Naive thymus-derived CD4-positive, alpha-beta T cell (primary cell): Measurements from ENCODE around the gene CYP4V2. TPM values are rescaled to one million over a fixed set of nuclear protein-coding genes. Genes with fewer than 3 reads are reported as not detected.

Experiments used
- ATAC-seq: fragments of 150-1000 bp; cut with Tn5 transposase; 2 replicates; pipeline ENCODE4 v1.10.0; 2021; ENCODE audit warnings: mild to moderate bottlenecking, moderate library complexity
- CTCF ChIA-PET: fragments of 350-600 bp; sonication (Branson Sonifier 250); formaldehyde crosslinking; loops from one replicate; lab custom pipeline; 2021; ENCODE audit warnings: antibody characterized with exemption; lab: Charles Lee
- POLR2A ChIA-PET: fragments of 350-600 bp; sonication (Branson Sonifier 250); formaldehyde crosslinking; loops from one replicate; lab custom pipeline; 2021; ENCODE audit warnings: antibody characterized with exemption, inconsistent platforms; lab: Charles Lee
- DNase-seq, 9 donors: peaks; one replicate each; pipeline versions ENCODE4 v3.0.0 to v3.0.0-alpha.2; 2020 to 2022; ENCODE audit warnings: mixed read lengths in 1 of 9
- H3K27ac ChIP-seq: one replicate; pipeline ENCODE4 v1.7.0; 2013; ENCODE audit warnings: mild to moderate bottlenecking, low read depth, low read length, moderate library complexity
- H3K27me3 ChIP-seq, 2 donors: one replicate each; pipeline ENCODE4 v1.7.0; 2013; ENCODE audit warnings: low read length in 2 of 2, mild to moderate bottlenecking in 2 of 2, moderate library complexity in 2 of 2; ENCODE audit not compliant: control insufficient read depth in 2 of 2, insufficient read depth in 2 of 2
- H3K36me3 ChIP-seq, 3 experiments: 1 replicate in 2 of 3; 2 replicates in 1 of 3; pipeline ENCODE4 v1.7.0; 2013; ENCODE audit warnings: low read length in 3 of 3, mild to moderate bottlenecking in 3 of 3, moderate library complexity in 1 of 3; ENCODE audit not compliant: insufficient read depth in 3 of 3, control insufficient read depth in 2 of 3
- H3K4me1 ChIP-seq, 2 donors: one replicate each; pipeline ENCODE4 v1.7.0; 2013; ENCODE audit warnings: low read length in 2 of 2, mild to moderate bottlenecking in 2 of 2, moderate library complexity in 1 of 2; ENCODE audit not compliant: control insufficient read depth in 2 of 2, insufficient read depth in 2 of 2
- H3K4me3 ChIP-seq: 2 replicates; pipeline ENCODE4 v1.7.0; 2013; ENCODE audit warnings: mild to moderate bottlenecking, low read length
- H3K9me3 ChIP-seq, 3 experiments: 1 replicate in 2 of 3; 2 replicates in 1 of 3; pipeline ENCODE4 v1.7.0; 2013; ENCODE audit warnings: low read length in 3 of 3; ENCODE audit not compliant: control insufficient read depth in 2 of 3
- H3K27ac Mint-ChIP-seq, 9 donors: one replicate each; pipeline ENCODE4 v1.8.0; 2020 to 2022; ENCODE audit warnings: mixed read lengths in 9 of 9, mild to moderate bottlenecking in 8 of 9, moderate library complexity in 5 of 9, inconsistent platforms in 2 of 9
- H3K27me3 Mint-ChIP-seq, 5 donors: one replicate each; pipeline ENCODE4 v1.8.0; 2021 to 2022; ENCODE audit warnings: mixed read lengths in 5 of 5, mild to moderate bottlenecking in 1 of 5
- H3K36me3 Mint-ChIP-seq, 5 donors: one replicate each; pipeline ENCODE4 v1.8.0; 2020 to 2022; ENCODE audit warnings: mixed read lengths in 5 of 5, mild to moderate bottlenecking in 3 of 5, inconsistent platforms in 1 of 5
- H3K4me1 Mint-ChIP-seq, 7 donors: one replicate each; pipeline ENCODE4 v1.8.0; 2020 to 2022; ENCODE audit warnings: mixed read lengths in 7 of 7, mild to moderate bottlenecking in 3 of 7, inconsistent platforms in 1 of 7
- H3K4me3 Mint-ChIP-seq, 10 donors: one replicate each; pipeline ENCODE4 v1.8.0; 2020 to 2022; ENCODE audit warnings: mild to moderate bottlenecking in 10 of 10, mixed read lengths in 10 of 10, moderate library complexity in 6 of 10, inconsistent platforms in 2 of 10
- H3K9me3 Mint-ChIP-seq, 11 donors: one replicate each; pipeline ENCODE4 v1.8.0; 2020 to 2022; ENCODE audit warnings: mixed read lengths in 11 of 11, mild to moderate bottlenecking in 4 of 11, inconsistent platforms in 1 of 11, moderate library complexity in 1 of 11
- intact Hi-C, 2 donors: fragments of 100-400 bp; cut with micrococcal nuclease; formaldehyde crosslinking; loops; one replicate each; pipeline ENCODE4 v1.15.1; 2023
- polyA plus RNA-seq, 2 donors: library from polyadenylated mRNA; unstranded; fragments of 300-500 nt; fragmentation: Illumina TruSeq; gene quantifications; one replicate each; pipeline ENCODE4 v1.2.3, GENCODE V29; 2021
- total RNA-seq, 6 experiments: library from RNA in 5 of 6; stranded (reverse) in 5 of 6; gene quantifications; 1 replicate in 5 of 6; 2 replicates in 1 of 6; pipeline ENCODE4 v1.2.3 and lab custom pipeline; 2021 to 2026

The CYP4V2 gene
- total and polyA plus RNA-seq, 7 experiments from 2014 or later, result 16.0 to 41.4 (median 26.0) TPM

DNA sequence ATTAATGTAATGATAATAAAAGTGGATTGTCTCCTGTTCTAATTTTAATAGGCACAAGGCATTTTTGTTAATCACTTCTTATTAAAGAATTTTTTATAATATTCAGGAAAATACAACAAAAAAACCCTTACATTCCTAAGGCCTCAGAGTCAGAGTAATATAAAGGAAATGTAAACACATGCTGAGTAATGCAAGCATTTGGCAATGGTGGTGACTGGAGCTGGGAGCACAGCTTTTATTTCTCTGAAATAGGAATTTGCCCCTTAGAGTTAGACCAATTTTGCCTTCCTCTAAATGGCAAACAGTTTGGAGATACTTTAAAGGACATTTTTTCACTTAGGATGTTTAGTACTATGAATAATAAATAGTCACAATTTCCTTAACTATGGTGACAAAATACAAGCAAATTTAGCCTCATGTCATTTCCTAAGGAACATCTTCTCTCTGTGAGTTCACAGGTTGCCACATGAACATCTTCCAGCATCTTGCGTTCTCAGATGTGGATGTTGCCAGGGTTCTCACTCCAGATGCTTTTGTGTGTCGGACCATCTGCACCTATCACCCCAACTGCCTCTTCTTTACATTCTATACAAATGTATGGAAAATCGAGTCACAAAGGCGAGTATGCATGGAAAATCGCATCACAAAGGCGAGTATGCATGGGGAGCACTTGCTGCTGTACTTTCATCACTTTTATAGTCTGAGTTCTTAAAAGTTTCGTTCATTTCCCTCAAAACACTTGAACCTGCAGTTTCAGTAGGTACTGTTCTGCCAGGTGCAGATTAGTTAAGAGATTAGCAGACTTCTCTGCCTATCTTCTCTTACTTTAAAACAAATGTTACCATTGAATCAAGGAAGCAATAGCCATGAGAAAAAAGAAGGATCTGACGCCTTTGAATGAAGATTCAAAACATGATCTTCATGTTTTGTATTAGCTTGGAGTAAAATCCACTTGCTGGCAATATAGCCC is 58.7 kb downstream of the CYP4V2 start:
- POLR2A ChIA-PET, result no interaction called here
- H3K27ac ChIP-seq, result no peak overlapping the region

GRCh38 chr4:186250760-186251159 is 59.4 kb downstream of the CYP4V2 start:
- no peaks in the 10 kb centered on the region for H3K27me3 Mint-ChIP-seq
- POLR2A ChIA-PET, result no interaction called here
- ATAC-seq, result no peak

More for the DNA sequence above, 58.7 kb downstream of the CYP4V2 start:
- ATAC-seq (no peak), DNase-seq (no peak)
- intact Hi-C loops, result no loop called here
- H3K4me3 Mint-ChIP-seq, result no peak overlapping the region
- Histone ChIP-seq H3K36me3 (peaks cover 0 to 8% (median 0%) of the 10 kb centered on the region in 3 experiments), H3K4me3 (no peak overlapping the region), H3K4me1 (no peaks in the 10 kb centered on the region), H3K27me3 (no peaks in the 10 kb centered on the region), H3K9me3 (no peaks in the 10 kb centered on the region)
- H3K36me3 Mint-ChIP-seq, result peaks cover 0 to 38% (median 26%) of the 10 kb centered on the region in 5 donors
- peaks cover 0 to 9% (median 5%) of the 10 kb centered on the region in 11 donors for H3K9me3 Mint-ChIP-seq
- H3K4me1 Mint-ChIP-seq, result no peaks in the 10 kb centered on the region
- CTCF ChIA-PET, result no interaction called here
- no peak overlapping the region for H3K27ac Mint-ChIP-seq
- no peaks in the 10 kb centered on the region for H3K27me3 Mint-ChIP-seq

GRCh38 chr4:186255122-186255521 is 63.8 kb downstream of the CYP4V2 start:
- H3K27ac Mint-ChIP-seq, result no peak overlapping the region
- H3K27me3 Mint-ChIP-seq, result no peaks in the 10 kb centered on the region
- Histone ChIP-seq H3K27ac (no peak overlapping the region), H3K4me1 (no peaks in the 10 kb centered on the region), H3K4me3 (no peak overlapping the region), H3K9me3 (no peaks in the 10 kb centered on the region), H3K36me3 (peaks cover 0 to 8% (median 0%) of the 10 kb centered on the region in 3 experiments), H3K27me3 (no peaks in the 10 kb centered on the region)
- DNase-seq (no peak), ATAC-seq (no peak)
- intact Hi-C loops, result no loop called here
- no peaks in the 10 kb centered on the region for H3K9me3 Mint-ChIP-seq
- POLR2A ChIA-PET, result no interaction called here
- CTCF ChIA-PET, result no interaction called here
- no peaks in the 10 kb centered on the region for H3K4me1 Mint-ChIP-seq
- H3K36me3 Mint-ChIP-seq, result peaks cover 0 to 53% (median 30%) of the 10 kb centered on the region in 5 donors
- no peak overlapping the region for H3K4me3 Mint-ChIP-seq

More at GRCh38 chr4:186250760-186251159, 59.4 kb downstream of the CYP4V2 start:
- H3K4me3 ChIP-seq, result no peak overlapping the region
- CTCF ChIA-PET, result no interaction called here
- Mint-ChIP-seq H3K4me3 (no peak overlapping the region), H3K27ac (no peak overlapping the region), H3K36me3 (peaks cover 0 to 38% (median 25%) of the 10 kb centered on the region in 5 donors), H3K9me3 (peaks cover 0 to 9% (median 3%) of the 10 kb centered on the region in 11 donors), H3K4me1 (no peaks in the 10 kb centered on the region)
- H3K27ac ChIP-seq, result no peak overlapping the region
- no peaks in the 10 kb centered on the region for H3K9me3 ChIP-seq
- H3K36me3 ChIP-seq, result peaks cover 0 to 8% (median 0%) of the 10 kb centered on the region in 3 experiments
- DNase-seq, result no peak
- H3K27me3 ChIP-seq, result no peaks in the 10 kb centered on the region
- intact Hi-C loops, result no loop called here
- H3K4me1 ChIP-seq, result no peaks in the 10 kb centered on the region

DNA sequence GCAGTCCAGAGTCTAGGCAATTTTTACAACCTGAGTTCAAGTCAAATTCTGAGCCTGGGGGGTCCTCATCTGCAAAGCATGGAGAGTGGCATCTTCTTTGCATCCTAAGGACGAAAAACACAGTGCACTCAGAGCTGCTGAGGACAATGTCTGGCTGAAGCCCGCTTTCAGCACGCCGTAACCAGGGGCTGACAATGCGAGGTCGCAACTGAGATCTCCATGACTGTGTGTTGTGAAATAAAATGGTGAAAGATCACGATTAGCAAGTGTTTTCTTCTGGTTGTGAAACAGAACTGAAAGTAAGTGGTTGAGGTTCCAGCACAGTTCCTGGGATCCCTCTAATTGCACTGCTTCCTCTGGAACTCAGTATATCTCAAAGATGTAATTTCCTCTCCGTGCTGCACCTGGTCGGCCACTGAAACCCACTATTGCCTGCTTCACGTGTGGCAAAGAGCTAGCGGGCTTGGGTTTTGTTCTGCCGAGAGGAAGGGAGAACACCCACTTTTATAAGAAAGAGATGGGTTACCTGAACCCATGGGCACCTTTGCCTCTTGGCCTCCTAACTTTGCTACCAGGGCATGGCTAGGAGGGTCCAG is 66.9 kb downstream of the CYP4V2 start:
- DNase-seq, result no peak
- ChIA-PET POLR2A (no interaction called here), CTCF (no interaction called here)
- intact Hi-C loops, result no loop called here
- no peaks in the 10 kb centered on the region for H3K4me1 Mint-ChIP-seq
- H3K36me3 Mint-ChIP-seq, result peaks cover 0 to 33% (median 12%) of the 10 kb centered on the region in 5 donors
- no peak overlapping the region for H3K4me3 Mint-ChIP-seq
- H3K27ac ChIP-seq, result no peak overlapping the region
- H3K36me3 ChIP-seq, result no peaks in the 10 kb centered on the region
- no peak for ATAC-seq
- no peaks in the 10 kb centered on the region for H3K4me1 ChIP-seq
- no peak overlapping the region for H3K4me3 ChIP-seq
- no peaks in the 10 kb centered on the region for H3K27me3 ChIP-seq
- no peaks in the 10 kb centered on the region for H3K9me3 ChIP-seq
- peaks cover 0 to 2% (median 0%) of the 10 kb centered on the region in 11 donors for H3K9me3 Mint-ChIP-seq
- H3K27me3 Mint-ChIP-seq, result peaks cover 0 to 5% (median 3%) of the 10 kb centered on the region in 5 donors
- H3K27ac Mint-ChIP-seq, result no peak overlapping the region

DNA sequence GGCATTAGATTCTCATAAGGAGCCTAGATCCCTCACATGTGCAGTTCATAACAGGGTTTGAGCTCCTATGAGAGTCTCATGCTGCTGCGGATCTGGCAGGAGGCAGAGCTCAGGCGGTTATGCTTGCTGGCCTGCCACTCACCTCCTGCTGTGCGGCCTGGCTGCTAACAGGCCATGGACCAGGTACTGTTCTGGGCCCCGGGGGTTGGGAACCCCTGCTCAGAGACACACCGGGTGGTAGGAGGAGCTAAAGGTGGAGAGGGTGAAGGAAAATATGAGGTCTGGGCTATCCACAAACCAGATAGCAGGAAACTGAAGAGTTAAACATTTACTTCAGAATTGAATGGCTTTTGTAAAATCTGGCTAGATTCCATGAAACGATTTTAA is 68.7 kb downstream of the CYP4V2 start:
- intact Hi-C loops, result no loop called here
- H3K27me3 ChIP-seq, result no peaks in the 10 kb centered on the region
- Mint-ChIP-seq H3K9me3 (peaks cover 0 to 2% (median 0%) of the 10 kb centered on the region in 11 donors), H3K36me3 (peaks cover 0 to 24% (median 5%) of the 10 kb centered on the region in 5 donors), H3K4me1 (no peaks in the 10 kb centered on the region), H3K27me3 (peaks cover 4 to 16% (median 12%) of the 10 kb centered on the region in 5 donors), H3K4me3 (no peak overlapping the region), H3K27ac (no peak overlapping the region)
- H3K36me3 ChIP-seq, result no peaks in the 10 kb centered on the region
- no peak for DNase-seq
- H3K9me3 ChIP-seq, result no peaks in the 10 kb centered on the region
- ChIA-PET CTCF (no interaction called here), POLR2A (no interaction called here)
- ATAC-seq, result no peak
- H3K4me3 ChIP-seq, result no peak overlapping the region
- H3K4me1 ChIP-seq, result no peaks in the 10 kb centered on the region
- H3K27ac ChIP-seq, result no peak overlapping the region
